Activated CD4-positive, alpha-beta T cell treated with anti-CD3 and anti-CD28 coated beads, Interleukin-2, amount 50 U/mL, for 24 hours (primary cell): ENCODE measurements around the gene FOXR2.

Experiments
- DNase-seq, 2 donors: peaks; one replicate each; pipeline ENCODE4 v3.0.0-alpha.2; 2020; ENCODE audit warnings: low read depth in 1 of 2, low spot score in 1 of 2

Gene FOXR2, protein sequence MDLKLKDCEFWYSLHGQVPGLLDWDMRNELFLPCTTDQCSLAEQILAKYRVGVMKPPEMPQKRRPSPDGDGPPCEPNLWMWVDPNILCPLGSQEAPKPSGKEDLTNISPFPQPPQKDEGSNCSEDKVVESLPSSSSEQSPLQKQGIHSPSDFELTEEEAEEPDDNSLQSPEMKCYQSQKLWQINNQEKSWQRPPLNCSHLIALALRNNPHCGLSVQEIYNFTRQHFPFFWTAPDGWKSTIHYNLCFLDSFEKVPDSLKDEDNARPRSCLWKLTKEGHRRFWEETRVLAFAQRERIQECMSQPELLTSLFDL

DNA sequence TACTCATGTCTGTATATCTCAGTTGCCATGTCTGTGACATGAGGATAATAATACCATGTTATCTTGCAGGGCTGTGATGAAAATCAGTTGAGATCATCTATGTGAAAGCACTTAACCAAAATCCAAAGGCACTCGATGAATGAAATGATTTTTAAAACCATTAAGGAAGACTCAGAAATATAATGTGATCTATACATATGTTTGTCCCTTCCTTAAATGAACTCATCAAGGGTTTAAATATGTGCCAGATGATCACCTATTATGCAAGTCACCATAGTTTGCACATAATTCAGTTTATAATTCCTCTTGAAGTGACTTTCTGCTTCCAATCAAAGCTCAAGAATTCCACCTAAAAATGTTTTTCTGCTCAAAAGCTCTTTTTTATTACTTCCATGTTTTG, at the start of gene FOXR2:
TSS of gene FOXR2 (plus strand) at position 301 of the 400 bp plus-strand sequence. CDS start 312 bp downstream, outside the sequence.
- no peak for DNase-seq

DNA sequence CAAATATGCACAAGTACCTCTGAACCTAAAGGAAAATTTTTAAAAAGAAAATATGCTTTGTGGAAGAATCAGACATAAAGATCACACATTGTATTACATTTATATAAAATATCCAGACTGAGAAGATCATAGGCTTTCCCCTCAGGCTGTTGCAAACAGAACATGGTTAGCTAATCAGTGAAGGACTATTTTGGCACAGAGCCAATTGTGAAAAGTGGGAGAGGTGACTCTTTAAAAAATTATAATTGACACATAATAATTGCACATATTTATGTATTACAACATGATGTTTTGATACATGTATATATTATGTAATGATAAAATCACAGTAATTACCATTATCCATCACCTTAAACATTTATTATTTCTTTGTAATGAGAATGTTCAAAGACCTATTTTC, 44.1 kb upstream of the FOXR2 start:
- no peak for DNase-seq

DNA sequence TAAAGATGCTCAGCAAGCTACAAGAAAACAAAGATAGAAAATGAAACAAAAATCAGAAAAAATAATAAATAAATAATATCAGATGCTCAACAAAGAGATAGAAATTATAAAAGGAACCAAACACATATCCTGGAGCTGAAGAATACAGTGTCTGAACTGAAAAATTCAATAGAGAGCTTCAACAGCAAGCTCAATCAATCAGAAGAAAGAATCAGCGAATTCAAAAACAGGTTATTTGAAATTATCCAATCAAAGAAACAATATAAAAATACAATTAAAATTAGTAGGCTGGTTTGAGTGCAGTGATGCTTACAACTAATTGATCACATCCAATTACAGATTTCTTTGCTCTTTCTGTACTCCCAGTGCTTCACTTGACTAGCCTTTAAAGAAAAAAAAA, 40.8 kb upstream of the FOXR2 start:
- DNase-seq: no peak

DNA sequence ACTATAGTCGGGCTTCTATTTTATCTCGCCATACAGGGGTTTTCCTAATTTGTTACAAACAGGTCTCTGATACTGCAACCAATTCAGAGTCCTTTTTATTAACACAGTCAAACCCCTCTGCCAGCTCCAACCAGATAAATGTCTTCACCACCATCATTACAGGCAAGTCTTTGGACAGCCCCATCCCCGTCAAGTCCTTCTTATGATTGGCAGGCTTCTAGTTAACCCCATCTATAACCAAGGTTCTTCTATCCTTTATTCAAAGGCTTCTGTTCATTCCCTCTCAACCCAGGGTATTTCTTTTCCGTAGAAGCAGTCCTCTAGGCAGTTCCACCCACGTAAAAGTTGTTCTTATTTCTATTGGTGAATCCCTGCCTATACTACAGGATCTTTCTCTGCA, 29.9 kb upstream of the FOXR2 start:
- no peak for DNase-seq

DNA sequence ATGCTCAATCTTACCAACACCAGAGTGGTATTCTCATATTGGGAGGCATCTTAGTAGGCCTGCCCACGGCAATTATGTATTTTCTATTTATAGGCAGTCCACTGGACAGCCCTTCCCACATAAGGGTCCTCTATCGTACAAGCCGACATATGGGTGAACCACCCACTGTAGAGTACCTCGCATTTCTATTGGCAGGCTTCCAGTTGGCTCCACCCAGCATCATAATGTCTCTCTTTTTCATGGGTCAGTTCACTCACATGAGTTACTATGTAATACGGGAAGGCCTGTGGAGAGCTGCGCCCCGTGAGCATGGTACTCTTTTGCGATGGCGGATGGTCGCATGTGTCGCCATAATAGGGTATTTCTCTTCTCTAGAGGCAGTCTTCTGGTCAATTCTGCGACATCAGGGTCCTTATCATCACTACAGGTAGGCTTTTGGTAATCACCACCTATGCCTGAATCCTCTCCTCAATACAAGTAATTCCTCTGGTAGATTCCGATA, 29.4 kb upstream of the FOXR2 start:
- no peak for DNase-seq

DNA sequence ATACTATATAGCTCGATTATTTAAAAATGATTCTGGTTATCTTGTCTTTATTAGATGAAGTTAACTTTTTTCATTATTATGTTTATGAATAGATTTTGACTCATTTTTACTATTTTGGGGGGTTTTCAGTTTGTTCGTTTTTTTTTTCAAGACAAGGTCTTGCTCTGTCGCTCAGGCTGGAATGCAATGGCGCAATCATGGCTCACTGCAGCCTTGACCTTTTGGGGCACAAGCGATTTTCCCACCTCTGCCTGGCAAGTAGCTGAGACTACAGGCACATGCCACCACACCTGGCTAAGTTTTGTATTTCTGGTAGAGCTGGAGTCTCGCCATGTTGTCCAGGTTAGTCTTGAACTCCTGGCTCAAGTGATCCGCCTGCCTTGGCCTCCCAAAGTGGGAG, 24.9 kb upstream of the FOXR2 start:
- no peak for DNase-seq

DNA sequence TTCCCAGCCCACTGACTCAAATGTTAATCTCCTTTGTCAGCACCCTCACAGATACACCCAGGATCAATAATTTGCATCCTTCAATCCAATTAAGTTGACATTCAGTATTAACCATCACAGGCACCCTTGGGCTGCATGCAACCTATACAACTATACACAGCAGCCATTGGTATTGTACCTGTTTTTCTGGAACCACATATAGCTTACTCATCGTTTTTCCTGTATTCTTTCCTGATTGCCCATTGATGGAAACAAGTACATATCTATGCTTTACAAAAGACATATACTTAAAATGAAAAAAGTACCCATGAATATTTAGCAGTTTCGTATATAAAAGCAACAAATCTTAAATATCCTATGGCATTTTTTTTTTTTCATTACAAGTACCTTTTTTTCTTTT, 3.7 kb upstream of the FOXR2 start:
- no peak for DNase-seq

DNA sequence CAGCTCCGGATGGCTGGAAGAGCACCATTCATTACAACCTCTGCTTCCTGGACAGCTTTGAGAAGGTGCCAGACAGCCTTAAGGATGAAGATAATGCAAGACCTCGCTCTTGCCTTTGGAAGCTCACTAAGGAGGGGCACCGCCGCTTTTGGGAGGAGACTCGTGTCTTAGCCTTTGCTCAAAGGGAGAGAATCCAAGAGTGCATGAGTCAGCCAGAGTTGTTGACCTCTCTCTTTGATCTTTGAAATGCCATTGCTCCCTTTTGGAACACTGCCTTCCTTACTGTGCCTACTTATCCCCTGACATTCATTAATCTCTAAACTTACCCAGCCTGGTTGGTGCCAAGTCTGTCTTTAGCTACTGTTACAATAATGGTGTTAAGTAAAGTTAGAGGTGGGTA, 1.2 kb downstream of the FOXR2 start:
- no peak for DNase-seq

DNA sequence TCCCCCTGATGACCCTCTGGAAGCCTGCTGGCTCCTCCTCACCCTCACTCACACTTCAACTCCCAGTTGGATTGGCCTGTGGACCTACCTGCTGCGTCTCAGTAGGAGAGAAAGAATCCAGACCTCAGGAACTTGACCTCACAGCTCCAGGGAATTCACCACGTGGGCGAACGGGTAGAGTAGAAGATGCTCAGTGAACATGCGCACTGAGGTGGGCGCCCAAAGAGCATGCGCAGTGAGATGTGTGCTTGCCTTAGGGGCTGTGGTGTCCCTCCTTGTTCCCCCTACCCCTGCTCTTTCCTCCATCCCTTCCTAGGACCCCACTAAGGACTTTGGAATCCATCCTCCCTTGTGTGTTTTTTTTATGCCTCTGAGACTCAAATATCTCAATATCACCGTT, 12.9 kb downstream of the FOXR2 start:
- no peak for DNase-seq

DNA sequence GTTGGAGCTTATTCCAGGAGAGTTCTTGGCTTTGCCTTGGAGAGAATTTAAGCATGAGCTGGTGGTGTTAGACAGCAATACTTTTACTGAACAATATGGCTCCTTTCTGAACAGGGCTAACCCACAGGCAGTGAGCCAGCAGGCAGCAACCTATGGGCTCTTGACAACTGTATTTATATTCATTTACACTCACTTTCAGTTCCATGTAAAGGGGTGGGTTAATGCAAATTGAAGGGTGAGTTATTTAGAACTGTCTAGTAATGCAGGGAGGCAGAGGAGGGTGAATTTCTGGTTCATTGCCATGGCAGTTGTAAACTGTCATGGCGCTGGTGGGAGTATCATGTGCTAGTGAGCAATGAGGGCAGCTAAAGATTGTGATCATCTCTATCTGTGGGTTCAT, 15.7 kb downstream of the FOXR2 start:
- no peak for DNase-seq

DNA sequence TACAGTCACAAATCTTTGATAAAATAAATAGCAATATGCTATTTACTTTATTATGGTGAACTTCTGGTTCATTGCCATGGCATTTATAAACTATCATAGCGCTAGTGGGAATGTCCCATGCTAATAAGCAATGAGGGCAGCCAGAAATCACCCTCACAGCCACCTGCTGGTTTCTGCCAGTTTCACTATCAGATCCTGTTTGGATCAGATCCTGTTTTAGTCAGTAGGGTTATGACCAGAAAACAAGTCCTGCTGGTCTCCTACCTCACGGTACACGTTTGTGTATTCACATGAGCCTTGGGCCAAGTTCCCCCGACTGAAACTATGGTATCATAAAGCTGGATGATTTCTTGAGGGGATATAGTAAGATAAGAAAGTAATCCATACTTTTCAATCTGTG, 17.7 kb downstream of the FOXR2 start:
- DNase-seq: no peak

DNA sequence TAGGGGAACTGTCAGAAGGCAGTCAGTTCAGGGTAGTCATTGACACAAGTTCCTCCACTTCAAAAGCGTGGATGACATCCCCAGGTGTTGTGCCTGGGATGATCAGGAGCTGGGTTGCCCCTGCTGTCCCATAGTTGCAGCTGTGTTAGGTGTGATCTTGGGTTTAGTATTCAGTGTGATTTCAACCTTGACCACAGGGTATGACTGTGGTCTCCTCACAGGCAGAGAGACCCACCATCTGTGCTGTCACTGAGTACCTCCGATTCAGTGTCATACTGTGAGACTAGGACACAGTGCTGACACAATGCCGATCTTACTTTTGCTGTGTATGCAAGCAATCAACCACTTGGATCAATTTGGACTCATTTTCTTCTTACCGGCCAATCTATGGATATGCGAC, 25.2 kb downstream of the FOXR2 start:
- DNase-seq: no peak

DNA sequence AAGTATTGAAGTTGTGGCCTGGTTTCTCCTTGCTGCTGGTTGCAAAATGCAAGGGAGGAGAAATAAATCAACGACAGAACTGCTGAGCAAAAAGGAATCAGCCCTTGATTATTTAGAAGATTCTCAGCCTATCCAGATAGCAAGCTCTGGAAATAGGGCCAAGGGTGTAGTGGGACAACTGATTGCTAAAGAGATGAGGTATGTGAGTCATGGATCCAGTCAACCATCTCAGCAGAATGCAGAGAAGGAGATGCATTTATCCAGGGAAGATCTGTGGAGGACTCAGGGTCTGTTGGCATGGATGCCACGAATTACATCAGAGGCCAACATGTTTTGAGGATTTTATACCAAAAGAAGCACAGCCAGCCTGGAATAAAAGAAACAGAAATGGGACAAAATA, 36.7 kb downstream of the FOXR2 start:
- DNase-seq: no peak

DNA sequence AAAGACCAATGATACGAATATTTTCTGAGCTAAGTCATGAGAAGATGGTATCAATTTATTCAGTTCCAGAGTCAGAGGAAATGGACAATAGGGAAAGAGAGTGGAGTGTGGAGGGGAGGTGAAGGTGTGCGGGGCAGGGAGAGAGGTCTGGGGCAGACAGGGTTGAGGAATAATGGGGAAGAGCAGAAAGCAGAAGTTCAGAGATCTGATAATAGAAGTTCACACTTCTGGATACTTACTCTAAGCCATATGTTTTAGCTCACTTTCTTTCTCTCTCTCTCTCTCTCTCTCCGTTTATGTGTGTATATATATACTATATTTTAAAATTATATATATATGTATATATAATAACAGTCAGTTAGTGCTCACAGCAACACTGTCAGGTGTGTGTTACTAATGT, 40.4 kb downstream of the FOXR2 start:
- DNase-seq: no peak

DNA sequence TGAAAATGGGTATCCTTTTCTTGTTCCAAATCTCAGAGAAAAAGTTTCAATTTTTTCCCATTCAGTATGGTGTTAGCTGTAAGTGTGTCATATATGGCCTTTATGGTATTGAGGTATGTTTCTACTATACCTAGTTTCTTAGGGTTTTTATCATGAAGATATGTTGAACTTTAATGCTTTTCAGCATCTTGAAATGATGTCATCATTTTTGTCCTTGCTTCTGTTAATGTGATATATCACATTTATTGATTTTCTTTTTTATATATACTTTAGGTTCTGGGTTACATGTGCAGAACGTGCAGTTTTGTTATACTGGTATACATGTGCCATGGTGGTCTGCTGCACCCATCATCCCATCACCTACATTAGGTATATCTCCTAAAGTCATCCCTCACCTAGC, 44.9 kb downstream of the FOXR2 start:
- no peak for DNase-seq
